LNCaP clone FGC (cell line): ENCODE results near the gene FOXN3.
A peak's percentile ranks its signal among the peaks of the same experiment; 100 is the strongest.

Experiments
- DNase-seq: peaks from one replicate; pipeline ENCODE4 v3.0.0-alpha.2; 2011; ENCODE audit warnings: low read depth
- H3K4me3 ChIP-seq: 2 replicates; pipeline ENCODE4 v1.5.1; 2011; ENCODE audit warnings: mild to moderate bottlenecking, low read depth, low read length, control low read depth
- TF ChIP-seq, protein P1 (sequence below): IDR thresholded peaks from 2 replicates; pipeline ENCODE4 v1.5.1; 2012; ENCODE audit warnings: mild to moderate bottlenecking; ENCODE audit not compliant: control insufficient read depth, insufficient read depth; ENCODE audit errors: extremely low read depth

Gene FOXN3

DNA sequence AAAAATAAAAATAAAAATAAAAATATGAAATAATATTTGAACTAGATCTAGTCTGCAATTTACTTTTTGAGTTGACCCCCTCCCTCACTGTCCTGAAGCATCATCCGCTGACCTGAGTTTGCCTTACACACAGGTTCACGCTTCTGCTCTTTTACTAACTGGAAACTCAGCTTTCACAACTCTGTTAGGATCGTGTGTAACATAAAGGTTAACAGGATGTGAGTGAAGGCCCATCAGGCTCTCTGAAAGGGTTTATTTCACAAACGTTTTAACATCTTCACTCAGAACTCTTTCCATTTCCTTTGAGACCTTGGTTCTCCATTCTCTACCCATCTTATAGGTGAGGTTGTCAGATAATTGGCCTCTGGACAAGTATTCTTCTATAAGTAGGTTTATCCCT, 191.4 kb downstream of the FOXN3 start:
- H3K4me3 ChIP-seq = no peak overlapping the region
- TF ChIP-seq, protein P1, sequence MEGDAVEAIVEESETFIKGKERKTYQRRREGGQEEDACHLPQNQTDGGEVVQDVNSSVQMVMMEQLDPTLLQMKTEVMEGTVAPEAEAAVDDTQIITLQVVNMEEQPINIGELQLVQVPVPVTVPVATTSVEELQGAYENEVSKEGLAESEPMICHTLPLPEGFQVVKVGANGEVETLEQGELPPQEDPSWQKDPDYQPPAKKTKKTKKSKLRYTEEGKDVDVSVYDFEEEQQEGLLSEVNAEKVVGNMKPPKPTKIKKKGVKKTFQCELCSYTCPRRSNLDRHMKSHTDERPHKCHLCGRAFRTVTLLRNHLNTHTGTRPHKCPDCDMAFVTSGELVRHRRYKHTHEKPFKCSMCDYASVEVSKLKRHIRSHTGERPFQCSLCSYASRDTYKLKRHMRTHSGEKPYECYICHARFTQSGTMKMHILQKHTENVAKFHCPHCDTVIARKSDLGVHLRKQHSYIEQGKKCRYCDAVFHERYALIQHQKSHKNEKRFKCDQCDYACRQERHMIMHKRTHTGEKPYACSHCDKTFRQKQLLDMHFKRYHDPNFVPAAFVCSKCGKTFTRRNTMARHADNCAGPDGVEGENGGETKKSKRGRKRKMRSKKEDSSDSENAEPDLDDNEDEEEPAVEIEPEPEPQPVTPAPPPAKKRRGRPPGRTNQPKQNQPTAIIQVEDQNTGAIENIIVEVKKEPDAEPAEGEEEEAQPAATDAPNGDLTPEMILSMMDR = no peak
- no peak for DNase-seq

DNA sequence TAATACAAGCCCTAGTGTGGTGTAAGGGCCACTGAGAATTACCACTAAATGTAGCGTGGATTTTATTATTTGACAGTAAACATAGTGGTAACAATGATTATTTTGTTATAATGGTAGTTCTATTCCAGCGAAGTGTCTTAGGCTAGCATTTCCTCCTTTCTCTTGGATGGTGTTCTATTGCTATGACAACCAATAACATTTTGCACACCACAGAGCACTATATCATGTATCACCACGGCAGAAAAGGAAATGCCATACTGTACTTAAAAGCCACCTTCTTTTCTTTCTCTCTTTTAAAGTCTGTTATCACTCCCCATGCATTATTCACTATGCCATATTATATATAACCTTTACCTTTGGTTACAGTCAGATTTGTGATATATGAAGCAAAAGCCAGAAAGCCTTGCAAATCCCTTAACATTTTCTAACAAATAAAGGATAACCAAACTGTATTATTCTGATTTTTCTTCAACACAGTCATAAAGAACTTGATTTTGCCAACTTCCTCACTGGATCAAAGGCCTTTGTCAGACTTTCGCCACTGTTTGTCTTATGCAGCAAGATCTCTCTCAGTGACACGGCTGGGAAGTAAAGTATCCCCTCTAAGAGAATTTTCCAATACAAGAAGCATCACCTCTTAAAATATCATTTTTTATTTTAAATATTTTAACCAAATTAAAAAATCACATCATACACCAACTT, 195.8 kb downstream of the FOXN3 start:
- H3K4me3 ChIP-seq = no peak overlapping the region
- no peak for DNase-seq
- TF ChIP-seq, protein P1 = no peak

DNA sequence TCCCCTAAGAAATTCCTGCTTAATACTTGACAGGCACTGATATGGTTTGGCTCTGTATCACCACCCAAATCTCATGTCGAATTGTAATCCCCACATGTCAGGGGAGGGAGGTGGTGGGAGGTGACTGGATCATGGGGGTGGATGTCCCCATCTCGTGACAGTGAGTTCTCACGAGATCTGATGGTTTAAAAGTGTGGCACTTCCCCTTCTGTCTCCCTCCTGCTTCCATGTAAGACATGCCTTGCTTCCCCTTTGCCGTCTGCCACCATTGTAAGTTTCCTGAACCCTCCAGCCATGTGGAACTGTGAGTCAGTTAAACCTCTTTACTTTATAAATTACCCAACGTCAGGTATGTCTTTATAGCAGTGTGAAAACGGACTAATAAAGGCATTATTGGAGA, 198.0 kb downstream of the FOXN3 start:
- TF ChIP-seq, protein P1 = no peak
- no peak overlapping the region for H3K4me3 ChIP-seq
- DNase-seq = no peak

DNA sequence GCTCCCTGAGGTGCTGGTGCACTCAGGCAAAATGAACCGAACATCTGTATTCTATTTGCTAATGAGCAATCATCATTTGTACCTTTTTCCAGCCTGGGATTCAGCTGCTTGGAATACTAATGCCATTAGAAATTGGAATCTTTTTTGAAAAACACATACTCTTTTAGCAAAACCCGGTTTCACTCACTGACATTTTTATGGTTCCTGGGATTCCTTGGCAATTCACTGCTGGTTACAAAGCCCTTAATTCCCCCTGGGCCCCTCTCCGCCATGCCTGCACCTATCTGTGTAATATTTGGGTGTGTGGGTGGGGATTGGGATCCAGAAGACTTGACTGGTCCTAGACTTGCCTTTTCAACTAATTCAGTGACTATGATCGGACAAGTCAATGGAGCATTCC, 199.1 kb downstream of the FOXN3 start:
- TF ChIP-seq, protein P1 = no peak
- no peak overlapping the region for H3K4me3 ChIP-seq
- no peak for DNase-seq

DNA sequence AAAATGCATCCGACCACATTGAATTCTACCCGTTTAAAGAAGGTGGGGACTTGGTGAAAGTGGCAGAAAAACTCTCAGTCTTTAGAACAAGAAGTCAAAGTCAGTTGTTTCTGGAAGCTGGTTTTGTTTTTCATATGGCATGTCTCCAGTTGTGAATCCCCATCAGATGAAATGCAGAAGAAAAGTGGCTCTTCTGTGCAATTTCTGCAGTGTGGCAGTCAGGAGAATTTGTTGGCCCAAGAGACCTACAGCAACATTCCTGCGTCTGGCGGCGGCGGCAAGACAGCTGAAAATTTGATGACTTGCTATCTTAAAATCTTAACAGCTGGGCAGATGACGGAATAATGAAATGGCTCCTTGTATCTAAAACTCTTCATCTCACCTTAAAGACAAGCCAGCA, 201.5 kb downstream of the FOXN3 start:
- TF ChIP-seq, protein P1 = no peak
- no peak for DNase-seq
- H3K4me3 ChIP-seq = peak overlapping the region; percentile 41

DNA sequence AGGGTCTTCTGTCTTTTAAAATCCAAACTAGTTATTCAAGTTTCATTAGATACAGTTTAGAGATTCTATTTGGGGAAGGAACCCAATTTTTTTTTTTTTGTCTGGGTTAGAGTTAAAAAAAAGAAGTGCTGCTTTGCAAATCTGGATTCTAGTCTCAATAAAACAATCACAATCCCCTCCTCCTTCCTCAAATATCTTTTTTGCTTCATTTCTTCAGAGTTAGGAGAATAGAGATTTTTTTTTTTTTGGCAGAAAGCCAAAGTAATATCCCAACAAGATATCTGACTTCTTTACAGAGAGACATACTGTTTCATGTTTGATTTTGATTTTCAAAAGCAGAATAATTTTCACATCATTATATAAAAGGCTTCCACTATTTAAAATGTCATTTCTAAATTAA, 201.9 kb downstream of the FOXN3 start:
- peak overlapping the region; percentile 41 for H3K4me3 ChIP-seq
- TF ChIP-seq, protein P1 = no peak
- no peak for DNase-seq
